ENCODE measurements around the gene CYTH2. TPM values are rescaled to one million over a fixed set of nuclear protein-coding genes. Genes with fewer than 3 reads are reported as not detected.

The CYTH2 gene
- total RNA-seq, 1 donor from 2014 or later: 32.1 TPM

DNA sequence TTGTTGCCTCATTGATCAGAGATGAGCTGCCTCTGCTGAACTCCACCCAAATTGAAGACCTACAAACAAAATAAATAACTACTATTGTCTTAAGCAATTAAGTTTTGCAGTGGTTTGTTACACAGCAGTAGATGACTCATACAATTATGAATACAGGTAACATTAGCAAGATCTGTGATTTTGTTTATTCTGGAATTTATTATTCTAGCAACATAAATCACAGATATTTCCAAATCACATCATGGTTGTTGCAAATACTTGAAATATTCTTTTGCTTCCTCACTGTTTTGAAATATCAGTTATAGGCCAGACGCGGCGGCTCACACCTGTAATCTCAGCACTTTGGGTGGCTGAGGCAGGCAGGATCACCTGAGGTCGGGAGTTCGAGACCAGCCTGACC lies 55.6 kb downstream of the CYTH2 start:
- intact Hi-C loops (cut with micrococcal nuclease): no loop called here
- no peak for DNase-seq
- TF ChIP-seq, protein P1, sequence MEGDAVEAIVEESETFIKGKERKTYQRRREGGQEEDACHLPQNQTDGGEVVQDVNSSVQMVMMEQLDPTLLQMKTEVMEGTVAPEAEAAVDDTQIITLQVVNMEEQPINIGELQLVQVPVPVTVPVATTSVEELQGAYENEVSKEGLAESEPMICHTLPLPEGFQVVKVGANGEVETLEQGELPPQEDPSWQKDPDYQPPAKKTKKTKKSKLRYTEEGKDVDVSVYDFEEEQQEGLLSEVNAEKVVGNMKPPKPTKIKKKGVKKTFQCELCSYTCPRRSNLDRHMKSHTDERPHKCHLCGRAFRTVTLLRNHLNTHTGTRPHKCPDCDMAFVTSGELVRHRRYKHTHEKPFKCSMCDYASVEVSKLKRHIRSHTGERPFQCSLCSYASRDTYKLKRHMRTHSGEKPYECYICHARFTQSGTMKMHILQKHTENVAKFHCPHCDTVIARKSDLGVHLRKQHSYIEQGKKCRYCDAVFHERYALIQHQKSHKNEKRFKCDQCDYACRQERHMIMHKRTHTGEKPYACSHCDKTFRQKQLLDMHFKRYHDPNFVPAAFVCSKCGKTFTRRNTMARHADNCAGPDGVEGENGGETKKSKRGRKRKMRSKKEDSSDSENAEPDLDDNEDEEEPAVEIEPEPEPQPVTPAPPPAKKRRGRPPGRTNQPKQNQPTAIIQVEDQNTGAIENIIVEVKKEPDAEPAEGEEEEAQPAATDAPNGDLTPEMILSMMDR (IDR thresholded peaks at IDR 0.05; ENCODE audit: borderline replicate concordance): no peak
- H3K27me3 ChIP-seq (ENCODE audit: low read depth): peaks cover 30% of the 10 kb centered on the region
- no peaks in the 10 kb centered on the region for H3K36me3 ChIP-seq
- no peaks in the 10 kb centered on the region for H3K4me1 ChIP-seq
- no peak overlapping the region for H3K4me3 ChIP-seq
- H3K9me3 ChIP-seq (replicated peaks): peaks cover 58% of the 10 kb centered on the region
- no peak overlapping the region for H3K27ac ChIP-seq (replicated peaks)

DNA sequence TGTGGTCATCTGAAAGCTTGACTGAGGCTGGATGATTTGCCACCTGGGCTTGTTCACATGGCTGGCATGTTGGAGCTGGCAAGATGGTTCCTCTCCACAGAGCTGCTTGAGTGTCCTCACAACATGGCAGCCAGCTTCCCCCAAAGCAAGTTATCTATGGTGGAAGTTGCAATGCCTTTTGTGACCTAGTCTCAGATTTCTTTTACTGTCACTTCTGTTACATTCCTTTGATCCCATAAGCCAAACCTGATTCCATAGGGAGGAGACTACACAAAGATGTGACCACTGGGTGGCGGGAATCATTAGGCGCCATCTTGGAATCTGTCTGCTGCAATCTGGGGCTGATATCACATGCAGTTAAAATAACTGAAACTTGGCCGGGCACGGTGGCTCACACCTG lies 60.0 kb downstream of the CYTH2 start:
- TF ChIP-seq, protein P1 (IDR thresholded peaks at IDR 0.05; ENCODE audit: borderline replicate concordance): no peak
- DNase-seq: no peak
- peaks cover 54% of the 10 kb centered on the region for H3K9me3 ChIP-seq (replicated peaks)

DNA sequence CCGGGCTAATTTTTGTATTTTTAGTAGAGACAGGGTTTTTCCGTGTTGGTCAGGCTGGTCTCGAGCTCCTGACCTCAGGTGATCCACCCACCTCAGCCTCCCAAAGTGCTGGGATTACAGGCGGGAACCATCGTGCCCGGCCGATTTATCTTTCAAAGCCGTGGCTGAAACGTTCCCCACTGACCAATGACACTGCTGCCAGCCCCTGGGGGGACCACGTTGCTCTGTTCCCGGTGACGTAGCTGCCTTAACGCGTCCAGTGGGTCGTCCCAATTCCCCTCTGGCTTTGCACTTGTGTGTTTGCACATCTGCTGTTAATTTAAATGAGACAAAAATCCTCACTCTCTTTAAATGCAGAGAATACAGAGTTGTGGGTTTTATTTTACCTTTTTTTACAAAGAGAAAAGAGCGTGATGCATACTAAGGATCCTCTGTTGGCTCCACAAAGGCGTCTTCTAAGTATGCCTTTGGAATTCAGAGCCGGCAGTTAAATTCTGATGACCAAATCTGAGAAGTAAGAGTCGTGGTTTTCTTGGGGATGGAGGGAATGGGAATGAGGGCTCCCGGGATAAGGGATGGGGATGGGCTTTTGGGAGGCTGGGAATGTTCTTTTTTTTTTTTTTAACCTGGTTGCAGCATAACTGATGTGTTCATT lies 61.0 kb downstream of the CYTH2 start:
- intact Hi-C loops (cut with micrococcal nuclease): no loop called here
- Histone ChIP-seq H3K27me3 (ENCODE audit: low read depth) (peaks cover 41% of the 10 kb centered on the region), H3K4me3 (no peak overlapping the region), H3K27ac (replicated peaks) (no peak overlapping the region), H3K4me1 (no peaks in the 10 kb centered on the region), H3K36me3 (no peaks in the 10 kb centered on the region), H3K9me3 (replicated peaks) (peaks cover 44% of the 10 kb centered on the region)
- TF ChIP-seq, protein P1 (IDR thresholded peaks at IDR 0.05; ENCODE audit: borderline replicate concordance): no peak
- no peak for DNase-seq

More for the DNA sequence above, 60.0 kb downstream of the CYTH2 start:
- Histone ChIP-seq H3K4me3 (no peak overlapping the region), H3K27ac (replicated peaks) (no peak overlapping the region), H3K27me3 (ENCODE audit: low read depth) (peaks cover 46% of the 10 kb centered on the region), H3K4me1 (no peaks in the 10 kb centered on the region), H3K36me3 (no peaks in the 10 kb centered on the region)
- intact Hi-C loops (cut with micrococcal nuclease): no loop called here

DNA sequence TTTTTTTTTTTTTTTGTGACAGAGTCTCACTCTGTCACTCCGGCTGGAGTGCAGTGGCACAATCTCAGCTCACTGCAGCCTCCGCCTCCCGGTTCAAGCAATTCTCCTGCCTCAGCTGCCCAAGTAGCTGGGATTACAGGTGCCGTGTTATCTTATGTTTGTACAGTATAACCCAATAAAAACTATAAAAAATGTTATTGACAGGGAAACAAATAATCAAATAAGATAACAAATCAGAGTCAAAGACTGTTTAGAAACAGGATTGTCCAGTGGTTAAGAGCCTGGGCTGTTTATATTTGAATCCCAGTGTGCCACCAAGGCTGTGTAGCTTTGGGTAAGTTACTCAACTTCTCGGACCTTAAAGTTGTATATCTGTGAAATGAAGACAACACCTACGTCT lies 61.6 kb downstream of the CYTH2 start:
- TF ChIP-seq, protein P1 (IDR thresholded peaks at IDR 0.05; ENCODE audit: borderline replicate concordance): no peak
- H3K4me3 ChIP-seq: no peak overlapping the region
- H3K36me3 ChIP-seq: no peaks in the 10 kb centered on the region
- no peaks in the 10 kb centered on the region for H3K4me1 ChIP-seq
- intact Hi-C loops (cut with micrococcal nuclease): no loop called here
- DNase-seq: no peak
- H3K27me3 ChIP-seq (ENCODE audit: low read depth): peaks cover 44% of the 10 kb centered on the region
- peaks cover 38% of the 10 kb centered on the region for H3K9me3 ChIP-seq (replicated peaks)
- no peak overlapping the region for H3K27ac ChIP-seq (replicated peaks)

Other genes with a start within 250 kb of the CYTH2 start
- gene CARD8, start 213.5 kb upstream of the CYTH2 start, total RNA-seq: 33.3 TPM
- 0.55 TPM for gene ZNF114, start 199.3 kb upstream of the CYTH2 start, total RNA-seq
- gene EMP3, start 143.8 kb upstream of the CYTH2 start, total RNA-seq: 32.1 TPM
- gene TMEM143, start 105.4 kb upstream of the CYTH2 start, total RNA-seq: 108 TPM
- gene SYNGR4, start 105.0 kb upstream of the CYTH2 start, total RNA-seq: not detected
- 68.4 TPM for gene KDELR1, start 77.8 kb upstream of the CYTH2 start, total RNA-seq
- 0.30 TPM for gene GRIN2D, start 75.7 kb upstream of the CYTH2 start, total RNA-seq
- gene GRWD1, start 23.4 kb upstream of the CYTH2 start, total RNA-seq: 17.0 TPM
- 0.27 TPM for gene KCNJ14, start 13.8 kb upstream of the CYTH2 start, total RNA-seq
- gene LMTK3, start 42.5 kb downstream of the CYTH2 start, total RNA-seq: 1.1 TPM
- gene SULT2B1, start 82.8 kb downstream of the CYTH2 start, total RNA-seq: 0.33 TPM
- gene SPACA4, start 137.4 kb downstream of the CYTH2 start, total RNA-seq: not detected
- gene FAM83E, start 145.7 kb downstream of the CYTH2 start, total RNA-seq: not detected
- 530 TPM for gene RPL18, start 149.8 kb downstream of the CYTH2 start, total RNA-seq
- gene SPHK2, start 150.1 kb downstream of the CYTH2 start, total RNA-seq: 8.0 TPM
- gene DBP, start 168.0 kb downstream of the CYTH2 start, total RNA-seq: 7.9 TPM
- 4.5 TPM for gene CA11, start 176.8 kb downstream of the CYTH2 start, total RNA-seq
- 0.11 TPM for gene NTN5, start 203.6 kb downstream of the CYTH2 start, total RNA-seq
- gene FUT2, start 226.6 kb downstream of the CYTH2 start, total RNA-seq: not detected